Liver (tissue), 9 donors: ENCODE data around the gene GLMN. TPM values are rescaled to one million over a fixed set of nuclear protein-coding genes. Genes with fewer than 3 reads are reported as not detected.

Experiments
- DNase-seq: peaks from one replicate; pipeline ENCODE4 v3.0.0-alpha.2; 2017; ENCODE audit warnings: low spot score
- H3K27ac ChIP-seq, 2 donors: one replicate each; pipeline ENCODE4 v1.7.0; 2013; ENCODE audit warnings: inconsistent platforms in 2 of 2, low read length in 2 of 2, control low read depth in 1 of 2, low read depth in 1 of 2, mild to moderate bottlenecking in 1 of 2
- H3K27me3 ChIP-seq, 4 donors: one replicate each; pipeline versions ENCODE4 v1.6.1 to v1.7.0; 2013; ENCODE audit warnings: low read length in 3 of 4, inconsistent platforms in 1 of 4, mild to moderate bottlenecking in 1 of 4, moderate library complexity in 1 of 4; ENCODE audit not compliant: control insufficient read depth in 4 of 4, insufficient read depth in 4 of 4
- H3K36me3 ChIP-seq, 4 donors: one replicate each; pipeline versions ENCODE4 v1.6.1 to v1.7.0; 2013; ENCODE audit warnings: low read length in 3 of 4, mild to moderate bottlenecking in 3 of 4, low read depth in 1 of 4, moderate library complexity in 1 of 4; ENCODE audit not compliant: control insufficient read depth in 4 of 4, insufficient read depth in 3 of 4
- H3K4me1 ChIP-seq, 4 donors: one replicate each; pipeline versions ENCODE4 v1.6.1 to v1.7.0; 2013; ENCODE audit warnings: low read length in 3 of 4, mild to moderate bottlenecking in 3 of 4, moderate library complexity in 1 of 4; ENCODE audit not compliant: control insufficient read depth in 4 of 4, insufficient read depth in 4 of 4
- H3K4me3 ChIP-seq, 3 donors: one replicate each; pipeline versions ENCODE4 v1.6.1 to v1.7.0; 2013; ENCODE audit warnings: low read length in 3 of 3, control low read depth in 1 of 3, low read depth in 1 of 3, mild to moderate bottlenecking in 1 of 3
- H3K9ac ChIP-seq, 2 donors: one replicate each; pipeline ENCODE4 v1.7.0; 2013; ENCODE audit warnings: low read length in 2 of 2, mild to moderate bottlenecking in 2 of 2, moderate library complexity in 2 of 2, control low read depth in 1 of 2, low read depth in 1 of 2
- H3K9me3 ChIP-seq, 4 donors: one replicate each; pipeline versions ENCODE4 v1.6.1 to v1.7.0; 2013; ENCODE audit warnings: low read length in 3 of 4; ENCODE audit not compliant: control insufficient read depth in 4 of 4
- ATF3 ChIP-seq: IDR thresholded peaks from 2 replicates; pipeline ENCODE4 v1.6.1; 2016; ENCODE audit warnings: antibody characterized with exemption
- CTCF ChIP-seq: fragments of 150-350 bp; IDR thresholded peaks from 2 replicates; pipeline ENCODE4 v1.5.1; 2017; ENCODE audit warnings: improper control_type of control experiment, low read depth, low read length; ENCODE audit not compliant: missing input control
- EGR1 ChIP-seq, 2 donors: IDR thresholded peaks; 2 replicates each; pipeline ENCODE4 v1.6.1; 2016 to 2018; ENCODE audit warnings: antibody characterized with exemption in 2 of 2, low read depth in 2 of 2
- FOXA1 ChIP-seq: IDR thresholded peaks from 2 replicates; pipeline ENCODE4 v1.6.1; 2016; ENCODE audit warnings: antibody characterized with exemption
- FOXA2 ChIP-seq: IDR thresholded peaks from 2 replicates; pipeline ENCODE4 v1.6.1; 2016; ENCODE audit warnings: antibody characterized with exemption
- GABPA ChIP-seq, 2 donors: IDR thresholded peaks in 1 of 2; conservative IDR thresholded peaks in 1 of 2; 2 replicates each; pipeline ENCODE4 v1.6.1; 2016; ENCODE audit warnings: antibody characterized with exemption in 2 of 2, mild to moderate bottlenecking in 1 of 2, moderate library complexity in 1 of 2
- HNF4A ChIP-seq, 2 donors: conservative IDR thresholded peaks; 2 replicates each; pipeline ENCODE4 v1.6.1; 2016; ENCODE audit warnings: antibody characterized with exemption in 2 of 2, mild to moderate bottlenecking in 2 of 2
- HNF4G ChIP-seq: IDR thresholded peaks from 2 replicates; pipeline ENCODE4 v1.6.1; 2016; ENCODE audit warnings: antibody characterized with exemption
- JUND ChIP-seq, 2 donors: IDR thresholded peaks; 2 replicates each; pipeline ENCODE4 v1.6.1; 2016; ENCODE audit warnings: antibody characterized with exemption in 2 of 2
- MAX ChIP-seq: IDR thresholded peaks from 2 replicates; pipeline ENCODE4 v1.6.1; 2016; ENCODE audit warnings: antibody characterized with exemption
- NR2F2 ChIP-seq: IDR thresholded peaks from 2 replicates; pipeline ENCODE4 v1.6.1; 2016; ENCODE audit warnings: antibody characterized with exemption
- RAD21 ChIP-seq, 2 donors: IDR thresholded peaks; 2 replicates each; pipeline ENCODE4 v1.6.1; 2016; ENCODE audit warnings: antibody characterized with exemption in 2 of 2, mild to moderate bottlenecking in 2 of 2
- RXRA ChIP-seq, 2 donors: IDR thresholded peaks; 2 replicates each; pipeline ENCODE4 v1.6.1; 2017 to 2018; ENCODE audit warnings: antibody characterized with exemption in 2 of 2, mild to moderate bottlenecking in 1 of 2
- SP1 ChIP-seq: IDR thresholded peaks from 2 replicates; pipeline ENCODE4 v1.6.1; 2018; ENCODE audit warnings: antibody characterized with exemption, mild to moderate bottlenecking
- TAF1 ChIP-seq: conservative IDR thresholded peaks from 2 replicates; pipeline ENCODE4 v1.6.1; 2016; ENCODE audit warnings: antibody characterized with exemption, mild to moderate bottlenecking
- YY1 ChIP-seq: IDR thresholded peaks from 2 replicates; pipeline ENCODE4 v1.6.1; 2016; ENCODE audit warnings: antibody characterized with exemption, mild to moderate bottlenecking
- ZBTB33 ChIP-seq: IDR thresholded peaks from 2 replicates; pipeline ENCODE4 v1.6.1; 2016; ENCODE audit warnings: antibody characterized with exemption
- WGBS: extraction: QIAGEN DNeasy Blood & Tissue Kit; methylation state at CpG from one replicate; pipeline ENCODE4 v1.1.7; 2013; 5-methylcytosine and 5-hydroxymethylcytosine counted together
- polyA plus RNA-seq, 2 donors: library from polyadenylated mRNA; stranded (reverse) in 1 of 2; unstranded in 1 of 2; fragments of 200-250 nt in 1 of 2; fragments of >200 nt in 1 of 2; fragmentation: Nextera tagmentation in 1 of 2; extraction: Ambion mirVana in 1 of 2; gene quantifications; one replicate each; pipeline versions ENCODE4 v1.2.1 to v1.2.3, GENCODE V29; 2013 to 2015
- total RNA-seq, 2 donors: library from RNA; depleted of rRNA; stranded (reverse); fragments of >200 nt; gene quantifications; one replicate each; pipeline ENCODE4 v1.2.3, GENCODE V29; 2014
- donor health status: healthy.
- donor health status: healthy.
- donor health status: healthy.
- donor health status: healthy.
- donor health status: healthy.

GLMN gene
- total and polyA plus RNA-seq, 4 donors: 1.1 to 3.7 (median 3.2) TPM

- Histone ChIP-seq H3K27me3 (no peaks in the 10 kb centered on the region), H3K4me1 (no peaks in the 10 kb centered on the region), H3K27ac (no peak overlapping the region), H3K4me3 (no peak overlapping the region), H3K9me3 (no peaks in the 10 kb centered on the region), H3K9ac (no peak overlapping the region), H3K36me3 (no peaks in the 10 kb centered on the region)
- 85% methylated on average over 14 of the region's 14 CpGs for WGBS
- no peak for DNase-seq
- no peak for TF ChIP-seq ZBTB33
- no peak for TF ChIP-seq NR2F2
- TF ChIP-seq GABPA (IDR thresholded peaks at IDR 0.05 in 1 of 2, conservative IDR thresholded peaks at IDR 0.05 in 1 of 2): no peak
- no peak for TF ChIP-seq RXRA (IDR thresholded peaks at IDR 0.05)
- TF ChIP-seq FOXA2: no peak
- no peak for TF ChIP-seq TAF1
- TF ChIP-seq RAD21 (IDR thresholded peaks at IDR 0.05): no peak
- no peak for TF ChIP-seq HNF4A (conservative IDR thresholded peaks at IDR 0.05)
- TF ChIP-seq JUND (IDR thresholded peaks at IDR 0.05): no peak
- TF ChIP-seq FOXA1: no peak
- no peak for TF ChIP-seq EGR1 (IDR thresholded peaks at IDR 0.05; ENCODE audit: low read depth in 2 of 2)
- TF ChIP-seq HNF4G: no peak
Observed at GRCh38 chr1:92218559-92218958, 80.2 kb downstream of the GLMN start.

- Histone ChIP-seq H3K36me3 (no peaks in the 10 kb centered on the region), H3K27me3 (no peaks in the 10 kb centered on the region), H3K9me3 (no peaks in the 10 kb centered on the region), H3K9ac (no peak within 1 kb of the TSS), H3K4me3 (no peak within 1 kb of the TSS), H3K27ac (no peak within 1 kb of the TSS), H3K4me1 (no peaks in the 10 kb centered on the region)
- 94% methylated on average over 27 of the region's 27 CpGs for WGBS
- no peak for DNase-seq
- TF ChIP-seq MAX (no peak), EGR1 (IDR thresholded peaks at IDR 0.05; ENCODE audit: low read depth in 2 of 2) (no peak), HNF4A (conservative IDR thresholded peaks at IDR 0.05) (no peak), CTCF (no peak)
Observed at GRCh38 chr1:92217721-92218120, 81.1 kb downstream of the GLMN start, which contains the start of gene C1orf146. TSS of gene C1orf146 (plus strand) at chr1:92217915. CDS start at chr1:92231421, 13,506 bp downstream.

GRCh38 chr1:92211166-92211565 lies 87.6 kb downstream of the GLMN start:
- Histone ChIP-seq H3K27me3 (no peaks in the 10 kb centered on the region), H3K4me3 (no peak overlapping the region), H3K9me3 (peaks cover 0 to 4% (median 2%) of the 10 kb centered on the region in 4 donors), H3K9ac (no peak overlapping the region), H3K4me1 (no peaks in the 10 kb centered on the region), H3K36me3 (no peaks in the 10 kb centered on the region), H3K27ac (no peak overlapping the region)
- TF ChIP-seq MAX: no peak
- no peak for TF ChIP-seq RXRA (IDR thresholded peaks at IDR 0.05)
- TF ChIP-seq RAD21 (IDR thresholded peaks at IDR 0.05): no peak
- no peak for TF ChIP-seq HNF4A (conservative IDR thresholded peaks at IDR 0.05)
- TF ChIP-seq HNF4G: no peak
- no peak for TF ChIP-seq ZBTB33
- no peak for TF ChIP-seq FOXA2
- no peak for TF ChIP-seq YY1
- no peak for TF ChIP-seq ATF3
- no peak for TF ChIP-seq FOXA1
- no peak for TF ChIP-seq CTCF
- TF ChIP-seq SP1: no peak
- no peak for TF ChIP-seq EGR1 (IDR thresholded peaks at IDR 0.05; ENCODE audit: low read depth in 2 of 2)
- no peak for TF ChIP-seq NR2F2
- no peak for DNase-seq
- 94% methylated on average over 2 of the region's 2 CpGs for WGBS
